Stimulated activated CD4-positive, alpha-beta T cell treated with anti-CD3 and anti-CD28 coated beads, TNF-alpha, amount 100 ng/mL, for 1 hour (primary cell): ENCODE data around the gene FAM162A.
"Not testable (repeated sequence)": the region's sequence is repeated elsewhere in the genome, so short reads cannot be mapped to it uniquely, and the experiment has no call there.

Experiments used
- DNase-seq, 3 donors: peaks; one replicate each; pipeline ENCODE4 v3.0.0-alpha.2; 2020; ENCODE audit warnings: low read depth in 3 of 3, low spot score in 1 of 3

Gene FAM162A, protein sequence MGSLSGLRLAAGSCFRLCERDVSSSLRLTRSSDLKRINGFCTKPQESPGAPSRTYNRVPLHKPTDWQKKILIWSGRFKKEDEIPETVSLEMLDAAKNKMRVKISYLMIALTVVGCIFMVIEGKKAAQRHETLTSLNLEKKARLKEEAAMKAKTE

DNA sequence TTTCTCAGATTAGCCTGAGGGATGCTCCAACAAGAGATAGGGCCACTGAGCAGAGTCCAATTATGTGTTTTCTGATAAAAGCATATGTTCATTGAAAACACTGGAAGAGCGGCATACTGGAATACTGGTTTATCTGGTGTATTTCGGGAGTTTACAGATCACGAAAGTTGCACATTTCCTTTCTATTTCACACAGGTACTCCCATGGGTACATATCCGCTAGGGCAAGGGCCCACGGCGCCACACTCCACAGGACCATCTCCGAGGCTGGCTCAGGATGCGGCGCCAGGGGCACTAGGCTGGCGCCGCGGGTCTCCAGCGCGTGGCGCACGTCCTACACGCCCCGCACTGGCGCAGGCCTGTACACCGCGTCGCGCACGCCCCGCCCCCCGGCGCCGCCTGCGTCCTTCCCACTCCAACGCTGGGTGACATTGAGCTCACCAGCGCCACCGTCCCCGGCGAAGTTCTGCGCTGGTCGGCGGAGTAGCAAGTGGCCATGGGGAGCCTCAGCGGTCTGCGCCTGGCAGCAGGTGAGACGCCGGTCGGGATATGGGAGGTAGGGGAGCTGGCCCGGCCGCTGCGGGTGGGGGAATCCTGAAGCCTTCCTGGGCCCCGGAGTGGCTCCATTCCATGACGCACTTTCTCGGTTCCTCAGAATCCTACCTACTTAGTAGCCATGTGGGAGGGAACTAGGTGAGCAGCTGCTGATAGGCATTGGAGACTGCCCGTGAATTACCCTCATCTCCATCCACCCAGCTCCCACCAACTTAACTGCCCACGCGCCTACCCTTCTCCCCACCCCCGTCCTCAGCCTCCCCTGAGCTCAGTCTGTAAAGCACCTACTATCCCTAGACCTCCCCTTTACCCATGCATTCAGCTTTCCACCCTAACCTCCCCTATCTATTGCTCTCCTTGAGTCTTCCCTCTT, at the start of gene FAM162A:
Gene FAM162A, plus strand, starts transcription at position 412 of the 927 bp plus-strand sequence. Its CDS starts 84 bp downstream, at position 496.
- peak; percentile 79 to 87 (median 82) for DNase-seq

DNA sequence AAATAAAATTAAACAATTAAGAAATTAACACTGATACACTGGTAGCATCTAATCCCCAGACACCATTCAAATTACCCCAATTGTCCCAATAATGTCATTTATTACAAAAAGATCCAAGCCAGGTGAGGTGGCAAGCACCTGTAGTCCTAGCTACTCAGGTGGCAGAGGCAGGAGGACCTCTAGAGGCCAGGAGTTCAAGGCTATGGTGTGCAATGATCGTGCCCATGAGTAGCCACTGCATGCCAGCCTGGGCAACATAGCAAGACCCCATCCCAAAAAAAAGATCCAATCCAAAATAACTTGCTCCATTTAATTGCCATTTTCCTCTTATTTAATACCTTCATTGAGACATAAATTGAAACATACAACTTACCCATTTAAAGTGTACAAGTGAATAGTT, 41.2 kb upstream of the FAM162A start:
- no peak for DNase-seq

DNA sequence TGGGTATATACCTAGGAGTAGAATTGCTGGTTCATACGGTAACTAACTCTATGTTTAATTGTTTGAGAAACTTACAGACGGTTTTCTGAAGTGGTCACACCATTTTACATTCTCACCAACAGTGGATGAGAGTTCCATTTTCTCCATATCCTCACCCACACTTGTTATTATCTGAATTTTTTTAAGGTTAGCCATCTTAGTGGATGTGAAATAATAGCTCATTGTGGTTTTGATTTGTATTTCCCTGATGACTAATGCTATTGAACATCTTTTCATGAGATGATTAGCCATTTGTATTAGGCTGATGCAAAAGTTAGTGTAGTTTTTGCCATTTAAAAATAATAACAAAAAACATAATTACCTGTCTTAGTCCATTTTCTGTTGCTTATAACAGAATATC, 40.3 kb upstream of the FAM162A start:
- DNase-seq: no peak

DNA sequence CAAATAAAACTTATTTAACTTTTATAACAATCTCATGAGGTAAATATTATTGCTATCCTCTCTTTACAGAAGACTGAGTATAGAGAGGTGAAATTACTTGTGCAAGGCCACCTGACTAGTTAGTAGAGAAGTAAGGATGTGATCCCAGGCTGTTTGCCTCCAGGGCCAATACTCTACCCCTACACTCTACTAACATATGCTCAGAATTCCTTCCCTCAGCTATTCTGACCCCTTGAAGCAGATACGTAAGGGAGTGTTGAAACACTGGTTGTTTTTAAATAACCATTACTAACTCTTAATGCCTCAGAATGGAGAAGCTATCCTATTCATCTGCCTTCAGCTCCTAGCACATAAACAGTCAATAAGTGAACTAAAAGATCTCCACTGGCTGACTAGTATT, 34.8 kb upstream of the FAM162A start:
- DNase-seq: no peak

DNA sequence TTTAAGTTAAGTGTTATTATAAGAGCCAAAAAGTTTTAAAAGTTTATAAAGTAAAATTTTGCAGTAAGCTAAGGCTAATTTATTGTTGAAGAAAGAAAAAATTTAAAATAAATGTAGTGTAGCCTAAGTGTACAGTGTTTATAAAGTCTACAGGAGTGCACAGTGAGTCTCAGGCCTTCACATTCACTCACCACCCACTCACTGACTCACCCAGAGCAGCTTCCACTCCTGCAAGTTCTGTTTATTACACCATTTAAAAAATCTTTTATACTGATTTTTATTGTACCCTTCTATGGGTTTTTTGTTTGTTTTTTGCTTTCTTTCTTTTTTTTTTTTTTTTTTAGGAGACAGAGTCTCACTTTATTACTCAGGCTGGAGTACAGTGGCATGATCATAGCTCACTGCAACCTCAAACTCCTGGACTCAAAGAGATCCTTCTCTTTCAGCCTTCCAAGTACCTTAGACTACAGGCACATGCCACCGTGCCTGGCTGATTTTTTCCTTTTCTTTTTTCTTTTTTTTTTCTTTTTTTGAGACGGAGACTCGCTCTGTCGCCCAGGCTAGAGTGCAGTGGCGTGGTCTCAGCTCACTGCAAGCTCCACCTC, 33.1 kb upstream of the FAM162A start:
- no peak for DNase-seq

DNA sequence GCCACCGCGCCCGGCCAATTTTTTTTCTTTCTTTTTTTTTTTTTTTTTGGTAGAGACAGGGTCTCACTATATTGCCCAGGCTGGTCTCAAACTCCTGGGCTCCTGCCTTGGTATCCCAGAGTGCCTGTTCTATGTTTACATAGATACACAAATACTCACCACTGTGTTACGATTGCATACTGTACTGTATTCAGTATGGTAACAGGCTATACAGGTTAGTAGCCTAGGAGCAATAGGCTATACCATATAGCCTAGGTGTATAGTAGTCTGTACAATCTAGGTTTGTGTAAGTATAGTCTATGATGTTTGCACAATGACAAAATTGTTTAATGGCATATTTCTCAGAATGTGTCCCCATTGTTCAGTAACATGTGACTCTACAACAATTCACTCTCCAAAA, 32.4 kb upstream of the FAM162A start:
- DNase-seq: no peak

DNA sequence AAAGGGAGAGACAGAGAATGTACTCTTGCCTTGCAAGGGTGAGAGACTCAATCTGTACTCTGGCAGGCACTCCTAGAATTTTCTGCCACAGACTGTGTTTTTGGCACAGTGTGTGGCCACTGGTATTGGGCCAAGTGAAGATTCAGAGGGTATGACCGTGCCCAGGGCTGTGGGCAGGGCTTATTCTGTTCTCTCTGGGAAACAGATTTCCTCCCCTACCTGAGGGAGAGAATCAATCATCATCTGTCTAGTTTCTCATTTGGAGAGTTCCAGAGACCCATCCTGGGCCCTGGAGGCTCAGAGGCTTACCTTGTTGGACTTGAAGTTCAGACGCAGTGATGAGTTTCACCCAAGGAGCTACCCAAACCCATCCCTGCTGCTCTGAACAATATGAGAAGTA, 30.8 kb upstream of the FAM162A start:
- no peak for DNase-seq

DNA sequence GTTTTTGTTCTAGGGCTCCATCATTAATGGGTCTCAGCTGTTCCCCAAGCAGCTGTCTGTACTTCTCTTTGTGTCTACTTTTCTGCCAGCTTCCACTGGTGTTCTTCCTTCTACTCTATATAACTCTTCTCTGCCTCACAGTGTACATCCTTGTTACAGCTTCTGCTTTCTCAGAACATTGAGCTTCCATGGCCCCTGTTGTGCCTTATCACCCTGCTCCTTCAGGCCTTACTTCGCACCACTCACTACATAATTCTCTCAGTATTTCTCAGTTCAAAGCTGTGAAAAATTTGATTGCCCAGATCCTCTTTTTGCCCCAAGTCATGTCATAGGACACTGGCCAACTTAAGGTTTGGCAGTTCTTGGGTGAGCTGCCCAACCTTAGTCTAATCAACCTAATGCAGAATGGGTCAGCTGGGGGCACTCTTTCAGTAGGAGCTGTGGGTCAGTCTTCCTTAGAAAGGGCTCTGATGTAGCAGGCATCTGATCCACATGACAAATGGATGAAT, 30.0 kb upstream of the FAM162A start:
- DNase-seq: no peak

DNA sequence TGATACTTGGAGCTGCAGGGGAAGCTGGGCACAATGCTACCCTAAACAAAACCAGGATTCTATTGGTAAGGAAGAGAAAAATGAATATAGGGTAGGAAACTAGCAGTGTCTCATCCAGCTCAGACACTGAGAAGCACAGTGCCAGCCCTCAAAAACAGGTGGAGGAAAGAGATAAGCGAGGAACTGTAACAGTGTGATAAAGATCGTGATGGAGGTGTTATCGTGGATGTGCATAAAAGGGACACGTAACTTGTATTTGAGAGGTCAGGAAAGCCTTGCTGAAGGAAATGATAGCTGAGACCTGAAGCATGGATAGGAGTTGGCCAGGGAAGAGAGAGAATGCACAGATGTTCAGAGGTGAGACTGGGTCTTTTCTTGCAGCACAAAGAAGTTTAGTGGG, 28.4 kb upstream of the FAM162A start:
- no peak for DNase-seq

DNA sequence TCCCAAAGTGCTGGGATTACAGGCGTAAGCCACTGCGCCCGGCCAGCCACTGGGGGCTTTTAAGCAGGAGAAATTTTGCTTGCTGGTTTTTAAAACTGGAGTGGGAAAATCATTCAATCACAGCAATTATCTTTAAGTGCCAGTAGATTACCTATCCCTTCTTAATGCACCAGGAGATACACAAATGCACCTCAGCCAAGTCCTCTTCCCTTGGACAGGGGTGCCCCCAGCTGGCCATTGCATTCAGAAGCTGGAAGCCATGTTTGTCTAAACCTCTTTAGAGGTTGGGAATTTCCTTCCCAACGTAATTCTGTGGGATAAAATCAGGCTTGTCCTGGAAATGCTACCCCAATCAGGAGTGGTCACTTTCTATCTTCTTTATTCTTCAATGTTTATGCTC, 27.6 kb upstream of the FAM162A start:
- DNase-seq: no peak

DNA sequence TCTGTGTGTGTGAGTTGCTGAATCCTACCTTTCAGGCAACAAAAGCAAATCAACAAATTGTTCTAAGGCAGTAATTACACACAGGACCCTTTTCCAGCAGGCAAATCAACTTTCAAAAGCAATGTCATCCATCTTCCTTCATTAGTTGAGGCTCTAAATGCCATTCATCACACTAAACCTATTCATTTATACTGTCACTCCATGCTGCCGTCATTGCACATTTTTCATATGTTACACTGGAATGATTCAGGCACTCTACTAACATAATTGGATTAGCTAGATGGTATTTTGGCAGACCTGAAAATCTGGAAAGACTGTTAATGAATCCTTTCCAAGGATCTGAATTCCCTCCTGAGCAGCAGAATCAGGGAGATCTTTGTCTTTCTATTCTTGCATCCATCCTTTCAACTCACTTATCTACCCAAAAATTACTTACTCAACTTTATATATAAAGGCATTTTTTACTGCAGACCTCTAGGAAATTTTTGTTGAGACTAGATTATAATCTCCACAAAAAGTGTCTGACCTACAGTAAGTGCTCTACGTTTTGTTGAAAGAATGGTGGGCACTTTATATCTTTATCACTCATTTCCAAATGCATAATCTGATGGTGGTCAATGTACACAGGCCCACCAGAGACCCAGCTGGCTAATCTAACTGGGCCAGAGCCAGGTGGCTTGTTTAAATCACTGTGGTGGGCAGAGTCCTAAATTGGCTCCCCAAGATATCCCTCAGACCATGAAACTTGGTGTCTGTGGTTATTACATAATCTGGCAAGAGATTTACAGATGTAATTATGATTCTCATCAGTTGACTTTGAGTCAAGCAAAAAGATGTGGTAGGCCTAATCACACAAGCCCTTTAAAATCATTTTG, 25.9 kb upstream of the FAM162A start:
- no peak for DNase-seq

DNA sequence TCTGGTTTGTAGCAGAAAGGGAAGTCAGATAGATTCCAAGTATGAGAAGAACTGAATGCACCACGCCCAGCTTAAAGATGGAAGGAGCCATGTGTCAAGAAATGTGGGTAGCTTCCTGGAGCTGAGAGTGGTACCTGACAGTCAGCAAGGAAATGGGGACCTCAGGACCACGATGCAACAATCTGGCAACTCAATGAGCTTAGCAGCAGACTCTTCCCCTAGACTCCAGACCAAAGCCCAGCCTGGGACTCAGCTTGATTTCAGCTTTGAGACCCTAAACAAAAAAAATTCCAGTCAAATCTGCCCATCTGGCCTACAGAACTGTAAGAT, 25.3 kb upstream of the FAM162A start:
- no peak for DNase-seq

DNA sequence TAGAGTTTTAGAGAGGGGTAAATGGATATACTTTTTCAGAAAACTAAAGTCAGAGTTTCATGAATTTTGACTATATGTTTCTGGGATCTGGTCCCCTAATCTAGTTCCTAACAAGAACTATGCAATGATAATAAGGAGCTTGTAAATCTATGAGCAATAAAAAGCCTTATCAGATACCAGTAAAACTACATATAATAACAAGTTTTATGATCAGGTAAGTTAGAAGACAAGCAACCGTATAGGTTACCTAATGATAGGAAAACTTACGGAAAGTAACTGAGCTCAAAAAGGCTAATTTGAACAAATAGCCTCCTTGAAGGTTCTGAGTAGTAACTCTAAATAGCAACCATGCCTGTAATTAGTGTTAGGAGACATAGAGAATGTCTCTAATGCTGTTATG, 22.0 kb upstream of the FAM162A start:
- no peak for DNase-seq

DNA sequence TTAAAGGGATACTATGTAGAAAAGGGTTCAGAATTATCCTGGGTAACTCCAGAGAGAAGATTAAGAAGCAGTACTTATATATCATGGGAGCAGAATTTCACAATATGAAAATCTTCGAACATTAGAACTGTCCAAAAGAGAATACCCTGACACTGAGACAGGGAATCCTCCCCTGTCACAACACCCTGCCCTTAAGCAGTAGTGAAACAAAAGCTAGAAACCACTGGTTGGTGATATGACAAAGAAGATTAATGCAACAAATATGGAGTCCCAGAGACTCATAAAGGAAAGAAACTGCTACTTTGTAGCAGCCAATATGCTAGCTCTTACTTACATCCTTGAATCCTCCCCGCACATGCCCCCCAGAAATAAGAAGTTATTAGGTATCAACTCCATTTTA, 19.5 kb upstream of the FAM162A start:
- no peak for DNase-seq

DNA sequence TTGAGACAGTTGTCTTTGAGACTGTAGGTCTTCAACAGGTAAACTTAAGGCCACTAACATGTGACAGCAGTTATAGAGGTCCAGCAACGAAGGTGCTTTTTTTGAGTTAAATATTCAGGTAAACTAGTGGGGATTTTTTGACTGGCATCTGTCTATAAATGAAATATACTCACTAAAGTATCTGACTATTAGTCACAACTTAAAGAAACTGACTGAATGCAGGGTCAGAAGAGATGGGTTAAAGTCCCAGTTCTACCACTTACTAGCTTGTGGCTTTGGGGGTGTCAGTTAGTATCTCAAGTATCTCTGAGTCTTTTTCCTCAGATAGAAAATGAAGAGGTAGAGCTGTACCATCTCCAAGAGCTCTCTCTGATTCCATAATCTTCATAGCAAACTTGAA, 18.9 kb upstream of the FAM162A start:
- no peak for DNase-seq

DNA sequence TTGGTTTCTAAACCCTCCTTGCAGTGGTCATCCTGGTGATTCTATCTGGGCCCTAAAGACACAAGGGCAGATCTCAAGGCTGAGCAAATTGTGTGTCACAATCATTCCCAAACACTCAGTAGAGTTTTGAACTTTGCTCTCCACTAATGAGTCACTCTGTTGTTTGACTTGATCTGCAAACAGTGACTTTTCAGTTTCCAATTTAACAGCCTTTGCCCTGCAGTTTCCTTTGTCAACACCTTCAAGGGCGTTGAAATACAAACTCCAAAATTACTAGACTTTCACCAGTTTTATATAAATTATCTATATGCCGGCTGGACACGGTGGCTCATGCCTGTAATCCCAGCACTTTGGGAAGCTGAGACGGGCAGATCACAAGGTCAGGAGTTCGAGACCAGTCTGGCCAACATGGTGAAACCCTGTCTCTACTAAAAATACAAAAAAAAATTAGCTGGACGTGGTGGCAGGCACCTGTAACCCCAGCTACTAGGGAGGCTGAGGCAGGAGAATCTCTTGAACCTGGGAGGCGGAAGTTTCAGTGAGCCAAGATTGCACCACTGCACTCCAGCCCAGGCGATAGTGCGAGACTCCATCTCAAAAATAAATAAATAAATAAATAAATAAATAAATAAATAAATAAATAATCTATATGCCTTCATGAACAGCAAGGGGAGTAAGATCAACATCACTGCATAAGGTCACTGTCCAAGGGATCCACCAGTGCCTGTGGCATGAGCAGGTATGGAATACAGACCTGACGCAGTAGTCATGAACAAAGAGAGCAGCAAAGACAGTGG, 18.2 kb upstream of the FAM162A start:
- DNase-seq: not testable (repeated sequence)

DNA sequence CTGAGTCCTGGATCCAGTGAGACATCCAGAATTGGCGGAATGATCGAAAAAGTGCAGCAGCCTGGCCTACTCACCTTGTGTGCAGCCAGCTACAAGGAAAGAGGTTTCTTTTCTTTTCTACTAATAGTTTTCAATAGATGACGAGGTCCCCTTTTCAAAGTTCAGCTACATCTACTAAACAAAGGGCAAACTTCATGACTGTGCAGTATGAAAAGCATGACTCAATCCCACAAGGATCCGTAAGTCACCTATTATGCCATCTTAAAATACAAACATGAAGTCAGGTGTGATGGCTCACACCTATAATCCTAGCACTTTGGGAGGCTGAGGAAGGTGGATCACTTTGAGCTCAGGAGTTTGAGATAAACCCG, 17.6 kb upstream of the FAM162A start:
- DNase-seq: no peak

DNA sequence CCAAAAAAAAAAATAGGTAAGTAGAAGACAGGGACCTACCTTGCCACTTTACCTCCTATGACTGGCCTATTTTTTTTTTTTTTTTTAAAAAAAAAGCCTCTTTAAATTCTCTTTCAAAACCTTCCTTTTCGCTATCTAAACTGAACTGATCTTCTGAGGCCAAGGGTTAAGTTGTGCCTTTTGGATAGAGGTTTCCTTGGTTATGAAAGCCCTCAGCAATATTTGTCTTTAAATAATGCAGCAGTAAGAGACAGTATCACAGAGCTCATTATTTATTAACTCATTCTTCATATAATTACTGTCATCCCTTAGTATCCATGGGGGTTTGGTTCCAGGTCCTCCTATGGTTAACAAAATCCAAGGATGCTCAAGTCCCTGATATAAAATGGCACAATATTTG, 9.9 kb upstream of the FAM162A start:
- no peak for DNase-seq

DNA sequence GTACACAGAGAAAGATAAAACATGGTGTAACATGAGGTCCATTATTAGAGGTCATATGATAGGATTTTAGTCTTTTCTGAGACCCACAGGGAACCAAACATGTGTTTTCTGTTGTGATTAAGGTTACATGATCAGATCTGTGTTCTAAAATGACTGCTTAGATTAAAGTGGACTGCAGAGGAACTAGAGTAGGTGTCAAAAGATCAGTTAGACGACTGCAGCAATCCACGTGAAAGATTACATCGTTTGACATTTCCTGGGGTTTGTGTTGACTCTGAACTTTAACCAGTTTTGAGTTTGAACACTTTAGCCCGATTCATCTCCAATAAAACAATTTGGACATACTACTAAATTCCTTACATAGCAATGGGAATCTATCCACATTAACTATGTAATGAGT, 6.0 kb upstream of the FAM162A start:
- no peak for DNase-seq

DNA sequence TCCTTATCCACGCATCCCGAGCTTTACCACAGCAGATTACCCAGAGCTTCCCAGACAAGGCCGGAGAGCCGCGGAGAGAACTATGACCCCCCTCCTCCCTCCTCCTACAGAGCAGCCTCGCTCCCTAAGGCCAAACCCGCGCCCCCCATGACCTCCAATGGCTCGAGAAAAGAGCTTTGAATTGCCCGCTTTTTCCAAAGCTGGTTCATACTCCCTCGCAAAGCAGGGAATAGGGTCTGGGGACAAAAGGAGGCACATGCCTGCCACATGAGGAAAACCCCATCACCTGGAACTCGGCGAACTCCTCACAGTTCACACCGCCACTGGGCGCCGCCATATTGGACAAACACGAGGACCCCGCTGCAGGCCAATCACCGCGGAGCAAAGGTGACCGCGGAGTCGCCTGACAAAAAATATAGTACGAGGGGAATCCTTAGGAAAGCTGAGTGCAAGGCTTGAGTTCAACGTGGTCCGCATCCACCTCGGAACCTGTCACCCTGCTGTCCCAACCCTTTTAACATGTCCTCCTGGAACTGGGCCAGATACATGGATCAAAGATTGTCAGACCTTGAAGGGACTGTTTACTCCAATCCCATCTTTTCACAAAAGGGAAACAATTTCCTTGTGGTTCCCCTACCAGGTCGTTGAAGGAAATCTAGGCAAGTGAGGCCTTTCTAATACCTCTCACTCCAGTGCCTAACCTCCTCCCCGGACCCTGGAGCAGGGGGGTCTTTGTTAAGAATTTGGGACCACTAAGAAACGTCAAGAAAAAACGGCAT, 905 bp upstream of the FAM162A start, which contains the start of gene MIX23:
Gene MIX23, minus strand, starts transcription at position 344 of the 779 bp plus-strand sequence. Its CDS starts 7 bp downstream, at position 337.
- peak; percentile 56 to 74 (median 61) for DNase-seq
